WI38 (cell line): ENCODE results near the gene PLCG2.

Experiments
- H3K4me3 ChIP-seq: 2 replicates; pipeline ENCODE4 v1.5.1; 2011; ENCODE audit warnings: low read depth, mild to moderate bottlenecking, control low read depth, low read length
- CTCF ChIP-seq: IDR thresholded peaks from 2 replicates; pipeline ENCODE4 v1.5.1; 2012; ENCODE audit warnings: low read depth, mild to moderate bottlenecking, control low read depth, low read length

Gene PLCG2

GRCh38 chr16:81784072-81784795 is 5.1 kb downstream of the PLCG2 start:
- TF ChIP-seq CTCF, result no peak
- no peak overlapping the region for H3K4me3 ChIP-seq

- TF ChIP-seq CTCF, result no peak
- no peak overlapping the region for H3K4me3 ChIP-seq
Observed at GRCh38 chr16:81785138-81785924, 6.2 kb downstream of the PLCG2 start.

- no peak for TF ChIP-seq CTCF
- no peak overlapping the region for H3K4me3 ChIP-seq
Observed at GRCh38 chr16:81786321-81786720, 7.2 kb downstream of the PLCG2 start.

GRCh38 chr16:81786868-81787267 is 7.8 kb downstream of the PLCG2 start:
- H3K4me3 ChIP-seq, result no peak overlapping the region
- TF ChIP-seq CTCF, result no peak

- TF ChIP-seq CTCF, result no peak
Observed at GRCh38 chr16:81787659-81788058, 8.6 kb downstream of the PLCG2 start.

GRCh38 chr16:81790277-81790676 is 11.2 kb downstream of the PLCG2 start:
- H3K4me3 ChIP-seq, result no peak overlapping the region
- TF ChIP-seq CTCF, result no peak

More at GRCh38 chr16:81787659-81788058, 8.6 kb downstream of the PLCG2 start:
- H3K4me3 ChIP-seq, result no peak overlapping the region

GRCh38 chr16:81790830-81791435 is 11.8 kb downstream of the PLCG2 start:
- no peak overlapping the region for H3K4me3 ChIP-seq
- no peak for TF ChIP-seq CTCF
